ENCODE results near the gene ALDH1L1.

The ALDH1L1 gene

DNA sequence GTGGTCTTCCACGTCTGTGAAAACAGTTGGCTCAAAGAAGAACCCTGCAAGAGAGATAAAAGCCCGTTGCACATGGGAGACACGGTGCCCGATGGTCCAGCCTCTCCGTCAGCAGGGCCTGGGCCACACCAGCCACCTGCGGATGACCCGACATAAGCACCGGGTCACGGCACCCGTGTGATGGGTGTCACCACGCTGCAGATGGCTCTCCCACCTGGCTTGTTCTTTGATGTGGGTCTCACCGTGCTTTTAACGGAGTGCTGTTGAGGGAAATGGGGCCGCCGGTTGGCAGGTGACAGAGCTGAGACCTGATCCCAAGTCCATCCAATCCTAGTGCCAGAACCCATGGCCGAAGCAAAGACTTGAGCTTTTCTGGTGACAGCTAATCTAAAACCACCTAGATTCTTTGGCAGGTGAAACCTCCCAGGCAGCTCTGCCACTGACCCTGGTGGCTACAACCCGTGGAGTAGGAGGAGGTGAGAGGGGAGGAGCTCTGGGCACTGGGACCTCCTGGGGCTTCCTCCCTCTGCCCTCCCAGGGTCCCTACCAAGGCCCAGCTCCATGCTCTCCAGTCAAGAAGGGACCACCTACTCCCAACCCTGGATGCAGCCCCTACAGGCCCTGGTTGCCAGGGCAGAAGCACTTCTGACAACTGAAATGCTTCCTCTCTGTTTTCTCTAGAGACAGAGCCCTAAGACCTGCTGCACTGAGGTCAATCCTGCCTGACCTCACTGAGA lies 73.0 kb downstream of the ALDH1L1 start:
- no peak for DNase-seq (ENCODE audit: low read depth)
- no peak for TF ChIP-seq CTCF (IDR thresholded peaks at IDR 0.05; ENCODE audit: control insufficient read depth, extremely low read depth, insufficient read depth)
- no peak overlapping the region for H3K4me3 ChIP-seq (ENCODE audit: low read depth, low read length)

GRCh38 chr3:126106336-126107202 lies 73.8 kb downstream of the ALDH1L1 start:
- no peak overlapping the region for H3K4me3 ChIP-seq (ENCODE audit: low read depth, low read length)
- no peak for DNase-seq (ENCODE audit: low read depth)
- TF ChIP-seq CTCF (IDR thresholded peaks at IDR 0.05; ENCODE audit: control insufficient read depth, extremely low read depth, insufficient read depth) = no peak

GRCh38 chr3:126105691-126106187 lies 74.6 kb downstream of the ALDH1L1 start:
- no peak for TF ChIP-seq CTCF (IDR thresholded peaks at IDR 0.05; ENCODE audit: control insufficient read depth, extremely low read depth, insufficient read depth)
- DNase-seq (ENCODE audit: low read depth) = no peak
- no peak overlapping the region for H3K4me3 ChIP-seq (ENCODE audit: low read depth, low read length)

DNA sequence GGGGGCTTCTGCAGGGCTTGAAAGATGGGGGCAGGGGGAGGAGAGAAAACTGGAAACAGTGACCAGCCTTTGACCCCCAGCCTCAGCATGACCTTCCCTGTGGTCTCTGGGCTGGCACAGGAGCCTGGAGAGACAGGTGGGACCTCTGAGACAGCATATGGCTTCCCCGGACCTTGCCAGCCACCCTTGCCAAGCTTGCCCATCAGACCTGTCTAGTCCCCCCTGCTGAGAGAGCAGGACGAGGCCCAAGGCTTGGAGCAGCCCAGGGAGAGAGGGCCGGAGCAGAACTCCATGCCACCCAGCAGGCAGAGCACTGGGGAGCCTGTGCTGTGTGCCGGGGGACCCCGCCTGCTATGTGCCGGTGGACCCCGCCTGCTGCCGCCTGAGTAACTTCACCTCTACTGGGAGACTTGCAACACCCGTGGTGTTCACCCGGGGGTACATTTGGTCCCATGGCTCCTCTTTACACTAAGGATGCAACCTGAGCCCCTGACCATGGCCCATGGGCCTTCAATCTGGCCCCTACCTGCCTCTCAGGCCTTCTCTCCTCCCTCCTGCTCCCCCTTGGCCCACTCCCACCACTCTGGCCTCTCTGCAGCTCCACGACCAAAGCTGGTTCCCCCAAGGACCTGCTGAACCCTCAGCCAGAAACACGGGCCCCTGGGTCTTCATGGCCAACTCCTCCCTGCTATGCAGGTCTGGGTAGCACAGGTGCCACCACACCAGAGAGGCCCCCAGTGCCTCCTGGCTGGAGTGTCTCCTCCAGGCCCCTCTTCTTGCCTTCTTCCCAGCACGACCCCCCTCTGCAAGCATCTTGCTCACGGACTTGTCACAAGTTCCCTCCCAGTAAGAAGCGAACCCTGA lies 75.4 kb downstream of the ALDH1L1 start:
- no peak for DNase-seq (ENCODE audit: low read depth)
- TF ChIP-seq CTCF (IDR thresholded peaks at IDR 0.05; ENCODE audit: control insufficient read depth, extremely low read depth, insufficient read depth) = no peak
- H3K4me3 ChIP-seq (ENCODE audit: low read depth, low read length) = no peak overlapping the region

GRCh38 chr3:126104028-126104635 lies 76.3 kb downstream of the ALDH1L1 start:
- TF ChIP-seq CTCF (IDR thresholded peaks at IDR 0.05; ENCODE audit: control insufficient read depth, extremely low read depth, insufficient read depth) = no peak
- DNase-seq (ENCODE audit: low read depth) = no peak
- H3K4me3 ChIP-seq (ENCODE audit: low read depth, low read length) = no peak overlapping the region

Data from LNCaP clone FGC (cell line).